Heart right ventricle (tissue), 16 donors: ENCODE measurements around the gene SLC19A1. TPM values are rescaled to one million over a fixed set of nuclear protein-coding genes. Genes with fewer than 3 reads are reported as not detected.
A peak's percentile ranks its signal among the peaks of the same experiment; 100 is the strongest.

Experiments used
- ATAC-seq, 8 donors: fragments of 200-7000 bp; cut with Tn5 transposase; one replicate each; pipeline ENCODE4 v1.9.1; 2020; ENCODE audit warnings: mild to moderate bottlenecking in 8 of 8, moderate library complexity in 8 of 8, moderate number of reproducible peaks in 1 of 8
- DNase-seq, 2 donors: peaks; one replicate each; pipeline ENCODE4 v3.0.0-alpha.2; 2020
- H3K27ac ChIP-seq, 10 donors: fragments of 200-600 bp; sonication (generic) in 2 of 10; one replicate each; pipeline versions ENCODE4 v1.5.0 to v1.8.0; 2020 to 2022; ENCODE audit warnings: mild to moderate bottlenecking in 3 of 10
- H3K27me3 ChIP-seq, 7 donors: fragments of 200-600 bp; one replicate each; pipeline ENCODE4 v1.8.0; 2021 to 2022; ENCODE audit warnings: mild to moderate bottlenecking in 2 of 7
- H3K36me3 ChIP-seq, 9 donors: fragments of 200-600 bp; sonication (generic) in 1 of 9; one replicate each; pipeline versions ENCODE4 v1.5.0 to v1.8.0; 2020 to 2022; ENCODE audit warnings: mild to moderate bottlenecking in 2 of 9
- H3K4me1 ChIP-seq, 9 donors: fragments of 200-600 bp; sonication (generic) in 1 of 9; one replicate each; pipeline versions ENCODE4 v1.5.0 to v1.8.0; 2020 to 2022; ENCODE audit warnings: mild to moderate bottlenecking in 4 of 9
- H3K4me3 ChIP-seq, 10 donors: fragments of 200-600 bp; sonication (generic) in 2 of 10; one replicate each; pipeline versions ENCODE4 v1.5.0 to v1.8.0; 2020 to 2022; ENCODE audit warnings: mild to moderate bottlenecking in 7 of 10, moderate library complexity in 2 of 10
- H3K9me3 ChIP-seq, 11 donors: fragments of 200-600 bp in 10 of 11; sonication (generic) in 2 of 11; one replicate each; pipeline versions ENCODE4 v1.5.0 to v1.8.0; 2013 to 2022; ENCODE audit warnings: mild to moderate bottlenecking in 2 of 11, control low read depth in 1 of 11, moderate library complexity in 1 of 11
- CTCF ChIP-seq, 9 donors: fragments of 200-600 bp; sonication (generic) in 2 of 9; IDR thresholded peaks; one replicate each; pipeline versions ENCODE4 v1.5.0 to v1.8.0; 2021 to 2022; ENCODE audit warnings: antibody characterized with exemption in 9 of 9, mild to moderate bottlenecking in 5 of 9, moderate library complexity in 1 of 9
- WGBS, 2 donors: extraction: QIAGEN DNeasy Blood & Tissue Kit; methylation state at CpG; one replicate each; pipeline ENCODE4 v1.1.7; 2013; ENCODE audit warnings: inconsistent platforms in 1 of 2; 5-methylcytosine and 5-hydroxymethylcytosine counted together
- intact Hi-C, 10 donors: fragments of 100-400 bp; cut with DNase I; formaldehyde crosslinking; loops; one replicate each; pipeline versions ENCODE4 v1.11.1 to v1.14.2; 2022
- polyA plus RNA-seq, 2 donors: library from polyadenylated mRNA; stranded (reverse); fragments of 200-250 nt; gene quantifications; one replicate each; pipeline ENCODE4 v1.2.3, GENCODE V29; 2013
- total RNA-seq, 10 donors: library from RNA; stranded (reverse); fragmentation: NEBNext Ultra II Directional in 3 of 10; extraction: Animal tissue kit (Norgen Biotek cat#: 25700) in 3 of 10; gene quantifications; one replicate each; pipeline versions ENCODE4 v1.2.1 to v1.2.4, GENCODE V29; 2021 to 2023
- donor health status: Arrhythmogenic right ventricular cardiomyopathy.
- donor health status: ischemic (EF 13 %, LVEDD 7.1; RV severe dilation, severe dysfunction).
- donor health status: healthy with polysubstance abuse.
- donor health status: DM: no; HTN: yes; CAD: no.
- donor health status: DM: no; HTN: no; CAD: no.
- donor health status: ischemic (EF 25% LVEDD 6.9; RV normal size, moderate dysfunction).
- donor health status: ischemic (EF 25% LVEDD 5.7; RV mildly dilated, moderate dysfunction).
- donor health status: healthy.
- donor health status: DM: yes; HTN: yes; CAD: no.
- donor health status: Ischemic cardiomyopathy.
- donor health status: ischemic (EF 35%, LVEDD 5.7; RV mildly dilated, moderate dysfunction).
- donor health status: nonischemic (EF 11% LVEDD 7.7; RV severe dilation, severe dysfunction).
- donor health status: DM: yes; HTN: yes; CAD: no.
- donor health status: PGD.
- donor health status: ischemic (EF 29% LVEDD 5.4; RV normal size, mild dysfunction).
- donor health status: nonischemic (EF 23%, LVEDD 6.1; RV moderate dilation, normal function).

The SLC19A1 gene
- total and polyA plus RNA-seq, 12 donors = 1.5 to 8.5 (median 3.8) TPM

- Histone ChIP-seq H3K4me3 (no peak overlapping the region), H3K27ac (peak overlapping the region in 2 of 10 donors; percentile 78 to 90), H3K4me1 (peaks cover 14 to 51% (median 38%) of the 10 kb centered on the region in 9 donors), H3K36me3 (peaks cover 0 to 32% (median 0%) of the 10 kb centered on the region in 9 donors), H3K9me3 (no peaks in the 10 kb centered on the region), H3K27me3 (no peaks in the 10 kb centered on the region)
- WGBS, 2 donors = 91 to 93% methylated on average over 45 of the region's 45 CpGs
- no peak for ATAC-seq
- intact Hi-C loops = no loop called here
- DNase-seq = peak in 1 of 2 donors; percentile 17
- TF ChIP-seq CTCF (IDR thresholded peaks at IDR 0.05) = no peak
Observed at GRCh38 chr21:45468051-45468970, 73.9 kb downstream of the SLC19A1 start.

GRCh38 chr21:45467221-45467779 lies 74.9 kb downstream of the SLC19A1 start:
- DNase-seq = peak in 1 of 2 donors; percentile 8
- intact Hi-C loops = no loop called here
- ATAC-seq = no peak
- Histone ChIP-seq H3K27me3 (no peaks in the 10 kb centered on the region), H3K4me1 (peaks cover 12 to 42% (median 32%) of the 10 kb centered on the region in 9 donors), H3K36me3 (peaks cover 0 to 25% (median 0%) of the 10 kb centered on the region in 9 donors), H3K4me3 (no peak overlapping the region), H3K9me3 (peaks cover 0 to 9% (median under 1%) of the 10 kb centered on the region in 11 donors), H3K27ac (no peak overlapping the region)
- no peak for TF ChIP-seq CTCF (IDR thresholded peaks at IDR 0.05)
- WGBS, 2 donors = 95% methylated on average over 25 of the region's 25 CpGs

GRCh38 chr21:45466330-45467220 lies 75.7 kb downstream of the SLC19A1 start:
- Histone ChIP-seq H3K4me1 (peaks cover 5 to 35% (median 25%) of the 10 kb centered on the region in 9 donors), H3K27me3 (no peaks in the 10 kb centered on the region), H3K4me3 (no peak overlapping the region), H3K9me3 (peaks cover 0 to 16% (median 6%) of the 10 kb centered on the region in 11 donors), H3K27ac (no peak overlapping the region), H3K36me3 (peaks cover 0 to 25% (median 0%) of the 10 kb centered on the region in 9 donors)
- no peak for ATAC-seq
- intact Hi-C loops = no loop called here
- WGBS, 2 donors = 89 to 90% methylated on average over 30 of the region's 30 CpGs
- no peak for DNase-seq
- no peak for TF ChIP-seq CTCF (IDR thresholded peaks at IDR 0.05)
